ENCODE data around the gene ZMAT5.

The ZMAT5 gene

GRCh38 chr22:29706486-29706885 lies 60.3 kb downstream of the ZMAT5 start:
- DNase-seq = peak in 2 of 3 experiments; percentile 75 to 92

GRCh38 chr22:29705651-29706050 lies 61.2 kb downstream of the ZMAT5 start:
- no peak for DNase-seq

GRCh38 chr22:29704528-29705285 lies 62.1 kb downstream of the ZMAT5 start:
- peak; percentile 42 to 81 (median 56) for DNase-seq

GRCh38 chr22:29703569-29704195 lies 63.1 kb downstream of the ZMAT5 start:
- no peak for DNase-seq

- DNase-seq = peak in 2 of 3 experiments; percentile 66 to 88
Observed at GRCh38 chr22:29702931-29703501, 63.8 kb downstream of the ZMAT5 start.

- peak in 1 of 3 experiments; percentile 68 for DNase-seq
Observed at GRCh38 chr22:29702000-29702930, 64.5 kb downstream of the ZMAT5 start.

GRCh38 chr22:29701155-29701999 lies 65.4 kb downstream of the ZMAT5 start:
- DNase-seq = peak; percentile 37 to 90 (median 78)

- DNase-seq = peak; percentile 37 to 94 (median 81)
Observed at GRCh38 chr22:29700900-29701154, 66.0 kb downstream of the ZMAT5 start.

- peak in 1 of 3 experiments; percentile 74 for DNase-seq
Observed at GRCh38 chr22:29700206-29700899, 66.5 kb downstream of the ZMAT5 start.

GRCh38 chr22:29697853-29698598 lies 68.8 kb downstream of the ZMAT5 start:
- DNase-seq = peak in 1 of 3 experiments; percentile 16

- DNase-seq = no peak
Observed at GRCh38 chr22:29695129-29695926, 71.5 kb downstream of the ZMAT5 start.

- no peak for DNase-seq
Observed at GRCh38 chr22:29693671-29694070, 73.1 kb downstream of the ZMAT5 start.

GRCh38 chr22:29693161-29693560 lies 73.6 kb downstream of the ZMAT5 start:
- no peak for DNase-seq

GRCh38 chr22:29692327-29692640 lies 74.5 kb downstream of the ZMAT5 start:
- no peak for DNase-seq

GRCh38 chr22:29691636-29692326 lies 75.0 kb downstream of the ZMAT5 start:
- DNase-seq = peak in 2 of 3 experiments; percentile 85 to 96

- DNase-seq = no peak
Observed at GRCh38 chr22:29690476-29690875, 76.3 kb downstream of the ZMAT5 start.

- peak; percentile 40 to 68 (median 42) for DNase-seq
Observed at GRCh38 chr22:29689880-29690213, 77.0 kb downstream of the ZMAT5 start.

- peak in 1 of 3 experiments; percentile 33 for DNase-seq
Observed at GRCh38 chr22:29689206-29689879, 77.5 kb downstream of the ZMAT5 start.

GRCh38 chr22:29684244-29684643 lies 82.6 kb downstream of the ZMAT5 start:
- no peak for DNase-seq
